ENCODE results near the gene PRSS56.

PRSS56 gene

GRCh38 chr2:232484628-232485347 is 35.4 kb upstream of the PRSS56 start:
- H3K27ac ChIP-seq = no peak overlapping the region
- TF ChIP-seq, protein P1, sequence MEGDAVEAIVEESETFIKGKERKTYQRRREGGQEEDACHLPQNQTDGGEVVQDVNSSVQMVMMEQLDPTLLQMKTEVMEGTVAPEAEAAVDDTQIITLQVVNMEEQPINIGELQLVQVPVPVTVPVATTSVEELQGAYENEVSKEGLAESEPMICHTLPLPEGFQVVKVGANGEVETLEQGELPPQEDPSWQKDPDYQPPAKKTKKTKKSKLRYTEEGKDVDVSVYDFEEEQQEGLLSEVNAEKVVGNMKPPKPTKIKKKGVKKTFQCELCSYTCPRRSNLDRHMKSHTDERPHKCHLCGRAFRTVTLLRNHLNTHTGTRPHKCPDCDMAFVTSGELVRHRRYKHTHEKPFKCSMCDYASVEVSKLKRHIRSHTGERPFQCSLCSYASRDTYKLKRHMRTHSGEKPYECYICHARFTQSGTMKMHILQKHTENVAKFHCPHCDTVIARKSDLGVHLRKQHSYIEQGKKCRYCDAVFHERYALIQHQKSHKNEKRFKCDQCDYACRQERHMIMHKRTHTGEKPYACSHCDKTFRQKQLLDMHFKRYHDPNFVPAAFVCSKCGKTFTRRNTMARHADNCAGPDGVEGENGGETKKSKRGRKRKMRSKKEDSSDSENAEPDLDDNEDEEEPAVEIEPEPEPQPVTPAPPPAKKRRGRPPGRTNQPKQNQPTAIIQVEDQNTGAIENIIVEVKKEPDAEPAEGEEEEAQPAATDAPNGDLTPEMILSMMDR (IDR thresholded peaks at IDR 0.05) = no peak
- no peak for TF ChIP-seq ZFX (IDR thresholded peaks at IDR 0.05; ENCODE audit: borderline replicate concordance)

GRCh38 chr2:232485348-232485756 is 34.8 kb upstream of the PRSS56 start:
- TF ChIP-seq, protein P1 (IDR thresholded peaks at IDR 0.05) = no peak
- no peak for TF ChIP-seq ZFX (IDR thresholded peaks at IDR 0.05; ENCODE audit: borderline replicate concordance)
- H3K27ac ChIP-seq = no peak overlapping the region

DNA sequence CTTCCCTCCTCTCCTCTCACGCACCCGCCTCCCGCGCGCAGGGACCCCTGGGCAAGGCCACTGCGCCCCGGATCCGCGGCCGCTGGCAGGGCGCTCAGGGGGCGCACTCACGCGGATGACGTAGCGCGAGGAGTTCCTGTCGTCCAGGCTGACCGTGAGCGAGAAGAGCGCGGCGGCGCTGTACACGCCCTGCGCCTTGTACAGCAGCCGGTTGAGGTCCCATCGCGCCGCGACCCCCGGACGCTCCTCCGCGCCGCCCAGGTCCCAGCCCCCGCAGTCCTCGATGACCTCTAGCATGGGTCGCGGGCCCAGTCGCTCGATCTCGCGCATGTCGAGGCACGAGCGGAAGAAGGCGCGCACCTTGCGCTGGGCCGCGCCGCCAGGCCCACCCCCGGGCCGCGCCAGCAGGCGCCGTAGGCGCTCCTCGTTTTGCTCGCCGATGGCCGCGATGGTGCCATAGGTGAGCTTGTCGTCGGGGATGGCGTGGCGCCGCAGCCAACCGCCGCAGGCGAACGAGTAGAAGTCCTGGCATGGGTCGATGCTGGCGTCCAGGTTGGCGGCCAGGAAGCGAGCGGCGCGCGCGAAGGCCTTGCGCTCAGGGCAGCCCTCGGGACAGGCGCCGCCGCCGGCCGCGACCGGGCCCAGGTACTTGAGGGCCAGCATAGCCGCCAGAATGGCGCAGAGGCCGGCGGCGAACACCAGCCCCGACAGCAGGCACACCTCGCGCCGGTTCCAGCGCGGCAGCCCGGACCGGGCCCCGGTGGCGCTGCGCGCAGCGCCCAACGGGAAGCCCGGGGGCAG is 34.2 kb upstream of the PRSS56 start:
- no peak for TF ChIP-seq ZFX (IDR thresholded peaks at IDR 0.05; ENCODE audit: borderline replicate concordance)
- TF ChIP-seq, protein P1 (IDR thresholded peaks at IDR 0.05) = no peak
- no peak overlapping the region for H3K27ac ChIP-seq

- no peak overlapping the region for H3K27ac ChIP-seq
- TF ChIP-seq, protein P1 (IDR thresholded peaks at IDR 0.05) = no peak
- TF ChIP-seq ZFX (IDR thresholded peaks at IDR 0.05; ENCODE audit: borderline replicate concordance) = no peak
These were observed 33.4 kb upstream of the PRSS56 start for GRCh38 chr2:232486558-232487384.

DNA sequence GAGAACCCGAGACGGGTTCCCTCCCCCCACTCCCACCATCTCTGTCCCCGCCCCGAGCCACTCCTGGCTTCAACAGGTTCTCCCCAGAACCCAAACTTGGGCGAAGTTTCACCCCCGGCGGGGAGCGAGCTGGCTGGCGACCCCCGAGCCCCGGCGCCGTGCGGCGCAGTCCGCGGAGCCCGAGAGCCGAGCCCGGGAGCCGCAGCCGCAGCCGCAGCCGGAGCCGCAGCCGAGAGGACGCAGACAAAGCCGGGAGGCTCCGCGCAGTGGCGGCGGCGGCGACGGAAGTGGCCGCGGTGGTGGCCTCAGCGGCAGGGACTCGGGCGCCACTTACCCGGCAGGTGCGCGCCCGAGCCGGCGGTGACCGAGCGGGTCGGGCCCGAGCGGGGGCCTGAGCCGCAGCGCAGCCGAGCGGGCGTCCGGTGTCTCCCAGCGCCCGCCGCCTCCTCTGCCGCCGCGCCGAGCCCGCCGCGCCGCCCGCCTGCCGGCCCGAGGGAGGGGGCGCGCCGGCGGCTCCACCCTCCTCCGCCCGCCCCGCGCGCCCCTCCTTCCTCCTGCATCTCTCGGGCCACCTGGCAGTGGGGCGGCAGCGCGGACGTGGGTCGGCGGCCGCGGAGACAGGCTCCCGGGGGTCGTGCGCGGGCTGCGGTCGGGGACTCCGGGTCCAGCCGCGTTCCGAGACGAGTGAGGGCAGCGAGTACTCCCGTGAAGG is 32.6 kb upstream of the PRSS56 start, which contains the start of gene ECEL1:
ECEL1 (minus strand) TSS at position 450 of the 712 bp plus-strand sequence. CDS start 1,181 bp downstream, outside the sequence.
- TF ChIP-seq, protein P1 (IDR thresholded peaks at IDR 0.05) = no peak
- TF ChIP-seq ZFX (IDR thresholded peaks at IDR 0.05; ENCODE audit: borderline replicate concordance) = no peak
- H3K27ac ChIP-seq = no peak within 1 kb of the TSS

GRCh38 chr2:232488097-232488711 is 32.0 kb upstream of the PRSS56 start:
- no peak overlapping the region for H3K27ac ChIP-seq
- TF ChIP-seq, protein P1 (IDR thresholded peaks at IDR 0.05) = no peak
- no peak for TF ChIP-seq ZFX (IDR thresholded peaks at IDR 0.05; ENCODE audit: borderline replicate concordance)
